OCI-M1 (cell line): ENCODE results near the gene SLC9B2.

Source experiments
- DNase-seq: peaks from one replicate; lab custom pipeline; 2025; lab: John Stamatoyannopoulos, UW

Gene SLC9B2

GRCh38 chr4:103075894-103076746 lies 441 bp downstream of the SLC9B2 start:
- DNase-seq: peak; percentile 77

- DNase-seq: peak; percentile 58
Measured at GRCh38 chr4:103075435-103075893, 1.1 kb downstream of the SLC9B2 start.

- DNase-seq: peak; percentile 13
Measured at GRCh38 chr4:103074744-103075434, 1.7 kb downstream of the SLC9B2 start.

- DNase-seq: no peak
Measured at GRCh38 chr4:103073792-103074438, 2.6 kb downstream of the SLC9B2 start.

- DNase-seq: no peak
Measured at GRCh38 chr4:103067841-103068547, 8.6 kb downstream of the SLC9B2 start.

- DNase-seq: no peak
Measured at GRCh38 chr4:103060453-103061148, 16.0 kb downstream of the SLC9B2 start.

- no peak for DNase-seq
Measured at GRCh38 chr4:103054030-103054429, 22.5 kb downstream of the SLC9B2 start.

GRCh38 chr4:103052779-103053178 lies 23.8 kb downstream of the SLC9B2 start:
- no peak for DNase-seq

- DNase-seq: no peak
Measured at GRCh38 chr4:103052145-103052544, 24.4 kb downstream of the SLC9B2 start.

GRCh38 chr4:103050736-103051436 lies 25.7 kb downstream of the SLC9B2 start:
- DNase-seq: no peak

GRCh38 chr4:103046416-103047290 lies 29.9 kb downstream of the SLC9B2 start:
- peak; percentile 69 for DNase-seq

- DNase-seq: no peak
Measured at GRCh38 chr4:103044183-103044582, 32.4 kb downstream of the SLC9B2 start.

- no peak for DNase-seq
Measured at GRCh38 chr4:103036169-103036568, 40.4 kb downstream of the SLC9B2 start.

- DNase-seq: peak; percentile 62
Measured at GRCh38 chr4:103032574-103032973, 44.0 kb downstream of the SLC9B2 start.

- DNase-seq: no peak
Measured at GRCh38 chr4:103030791-103031190, 45.8 kb downstream of the SLC9B2 start.

- DNase-seq: no peak
Measured at GRCh38 chr4:103029300-103029699, 47.3 kb downstream of the SLC9B2 start.

GRCh38 chr4:103026868-103027267 lies 49.7 kb downstream of the SLC9B2 start:
- DNase-seq: no peak

- no peak for DNase-seq
Measured at GRCh38 chr4:103024996-103025395, 51.6 kb downstream of the SLC9B2 start.

GRCh38 chr4:103021120-103021519 lies 55.4 kb downstream of the SLC9B2 start:
- DNase-seq: no peak
